Hepatocyte (in vitro differentiated cells): Measurements from ENCODE around the gene GALNT3.

ENCODE experiments used
- EZH2 ChIP-seq: fragments of 200-600 bp; sonication (generic); IDR thresholded peaks from 2 replicates; pipeline ENCODE4 v1.6.1; 2016; ENCODE audit warnings: antibody characterized with exemption, mild to moderate bottlenecking, borderline replicate concordance
- TF ChIP-seq, protein P1 (sequence below): fragments of 200-600 bp; sonication (generic); IDR thresholded peaks from 2 replicates; pipeline ENCODE4 v1.5.1; 2016; ENCODE audit warnings: antibody characterized with exemption, mild to moderate bottlenecking; ENCODE audit not compliant: poor library complexity

DNA sequence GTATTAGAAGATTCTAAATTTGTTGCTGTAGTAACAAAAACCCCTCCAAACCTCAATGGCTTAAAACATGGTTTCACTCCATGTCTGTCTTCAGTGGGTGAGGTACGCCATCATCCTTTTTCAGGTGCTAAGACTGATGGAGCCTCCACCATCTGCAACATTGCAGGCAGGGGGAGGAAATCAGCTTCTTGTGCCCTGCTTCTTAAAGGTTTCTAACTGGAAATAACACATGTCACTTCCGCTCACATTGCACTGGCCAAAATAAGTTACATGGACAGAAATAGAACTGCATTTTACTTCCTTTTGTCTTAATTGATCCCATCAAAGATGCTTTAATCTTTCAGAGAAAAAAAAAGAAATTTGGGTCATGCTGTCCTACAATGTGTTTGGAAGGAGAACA is 94.1 kb downstream of the GALNT3 start:
- TF ChIP-seq, protein P1, sequence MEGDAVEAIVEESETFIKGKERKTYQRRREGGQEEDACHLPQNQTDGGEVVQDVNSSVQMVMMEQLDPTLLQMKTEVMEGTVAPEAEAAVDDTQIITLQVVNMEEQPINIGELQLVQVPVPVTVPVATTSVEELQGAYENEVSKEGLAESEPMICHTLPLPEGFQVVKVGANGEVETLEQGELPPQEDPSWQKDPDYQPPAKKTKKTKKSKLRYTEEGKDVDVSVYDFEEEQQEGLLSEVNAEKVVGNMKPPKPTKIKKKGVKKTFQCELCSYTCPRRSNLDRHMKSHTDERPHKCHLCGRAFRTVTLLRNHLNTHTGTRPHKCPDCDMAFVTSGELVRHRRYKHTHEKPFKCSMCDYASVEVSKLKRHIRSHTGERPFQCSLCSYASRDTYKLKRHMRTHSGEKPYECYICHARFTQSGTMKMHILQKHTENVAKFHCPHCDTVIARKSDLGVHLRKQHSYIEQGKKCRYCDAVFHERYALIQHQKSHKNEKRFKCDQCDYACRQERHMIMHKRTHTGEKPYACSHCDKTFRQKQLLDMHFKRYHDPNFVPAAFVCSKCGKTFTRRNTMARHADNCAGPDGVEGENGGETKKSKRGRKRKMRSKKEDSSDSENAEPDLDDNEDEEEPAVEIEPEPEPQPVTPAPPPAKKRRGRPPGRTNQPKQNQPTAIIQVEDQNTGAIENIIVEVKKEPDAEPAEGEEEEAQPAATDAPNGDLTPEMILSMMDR = no peak
- TF ChIP-seq EZH2 = no peak
